DMS114 treated with DMSO at 0.1 percent for 48 hours (cell line): ENCODE measurements around the gene TRIM40.

Experiments used
- DNase-seq: peaks from one replicate; lab custom pipeline; 2025; ENCODE audit not compliant: unreplicated experiment; lab: John Stamatoyannopoulos, UW

The TRIM40 gene, protein sequence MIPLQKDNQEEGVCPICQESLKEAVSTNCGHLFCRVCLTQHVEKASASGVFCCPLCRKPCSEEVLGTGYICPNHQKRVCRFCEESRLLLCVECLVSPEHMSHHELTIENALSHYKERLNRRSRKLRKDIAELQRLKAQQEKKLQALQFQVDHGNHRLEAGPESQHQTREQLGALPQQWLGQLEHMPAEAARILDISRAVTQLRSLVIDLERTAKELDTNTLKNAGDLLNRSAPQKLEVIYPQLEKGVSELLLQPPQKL

DNA sequence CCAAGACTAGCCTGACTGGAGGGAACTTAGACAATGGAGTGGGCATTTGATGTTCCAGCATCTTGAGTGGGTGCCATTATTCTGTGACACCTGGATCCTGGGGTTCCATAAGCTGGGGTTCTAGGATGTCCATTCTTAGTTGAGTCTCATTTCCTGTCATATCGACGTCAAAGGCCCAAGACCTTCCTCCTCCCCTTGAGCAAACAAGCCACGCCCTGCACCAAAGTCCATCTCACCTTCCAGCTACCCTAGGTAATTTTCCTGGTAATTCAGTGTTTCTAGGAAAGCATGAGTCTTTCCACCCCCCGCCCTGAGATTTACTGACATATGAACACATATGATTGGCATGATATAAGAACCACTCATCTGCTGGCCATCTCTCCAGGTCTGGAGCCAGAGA, at the start of gene TRIM40:
Gene TRIM40 (plus strand): TSS at position 384 of the 400 bp plus-strand sequence. CDS start 897 bp downstream, outside the sequence.
- DNase-seq = no peak

DNA sequence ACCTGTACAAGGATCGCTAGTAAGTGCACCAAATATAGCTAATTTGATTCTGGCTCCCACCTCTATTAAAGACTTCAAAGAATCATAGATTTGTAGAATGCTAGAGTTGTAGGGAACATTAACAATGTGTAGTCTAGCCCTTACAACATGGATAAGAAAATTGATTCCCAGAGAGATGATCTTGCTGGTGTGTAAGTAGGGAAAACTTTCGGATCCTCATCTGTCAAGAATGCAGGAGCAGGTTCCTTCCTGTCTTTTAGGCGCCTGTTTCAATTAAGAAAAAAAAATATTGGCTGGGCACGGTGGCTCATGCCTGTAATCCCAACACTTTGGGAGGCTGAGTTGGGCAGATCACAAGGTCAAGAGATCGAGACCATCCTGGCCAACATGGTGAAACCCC, 48.1 kb upstream of the TRIM40 start:
- DNase-seq = no peak

DNA sequence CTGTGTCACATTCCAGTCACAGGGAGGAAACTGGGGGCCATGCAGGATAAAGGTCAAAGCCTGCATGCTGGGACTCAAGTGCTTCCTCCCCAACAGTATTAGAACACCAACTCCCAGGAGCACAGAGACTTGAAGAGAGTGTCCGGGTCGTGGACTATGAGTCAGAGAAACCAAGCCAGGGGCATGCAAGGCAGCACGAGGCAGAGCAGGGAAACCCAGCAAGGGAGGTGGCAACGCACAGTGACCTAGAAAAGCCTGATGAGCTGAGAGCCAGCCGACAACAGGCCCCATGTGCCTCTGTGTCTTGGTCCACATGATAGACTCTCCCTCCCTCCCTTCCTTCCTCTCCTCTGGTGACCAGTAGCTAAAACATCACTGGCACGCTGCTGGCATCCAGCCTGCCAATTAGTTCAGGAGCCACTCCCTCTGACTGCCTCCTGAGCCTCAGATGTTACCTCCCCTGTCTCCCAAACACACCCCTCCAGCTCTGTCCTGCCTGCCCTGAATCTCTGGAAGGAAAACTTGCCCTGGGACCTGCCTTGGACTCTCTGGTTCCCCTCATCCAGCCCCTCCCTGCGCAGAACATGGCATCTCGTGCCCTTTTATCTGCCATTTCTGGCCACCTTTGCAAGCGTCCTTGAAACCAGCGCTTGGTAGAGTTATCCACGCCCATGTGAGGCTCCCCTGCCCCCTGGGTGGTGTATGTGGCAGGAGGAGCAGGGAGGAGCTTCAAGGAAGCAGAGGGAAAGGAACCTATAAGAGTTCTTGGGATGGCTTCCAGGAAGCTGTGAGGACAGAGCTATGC, 44.2 kb upstream of the TRIM40 start:
- DNase-seq = no peak

DNA sequence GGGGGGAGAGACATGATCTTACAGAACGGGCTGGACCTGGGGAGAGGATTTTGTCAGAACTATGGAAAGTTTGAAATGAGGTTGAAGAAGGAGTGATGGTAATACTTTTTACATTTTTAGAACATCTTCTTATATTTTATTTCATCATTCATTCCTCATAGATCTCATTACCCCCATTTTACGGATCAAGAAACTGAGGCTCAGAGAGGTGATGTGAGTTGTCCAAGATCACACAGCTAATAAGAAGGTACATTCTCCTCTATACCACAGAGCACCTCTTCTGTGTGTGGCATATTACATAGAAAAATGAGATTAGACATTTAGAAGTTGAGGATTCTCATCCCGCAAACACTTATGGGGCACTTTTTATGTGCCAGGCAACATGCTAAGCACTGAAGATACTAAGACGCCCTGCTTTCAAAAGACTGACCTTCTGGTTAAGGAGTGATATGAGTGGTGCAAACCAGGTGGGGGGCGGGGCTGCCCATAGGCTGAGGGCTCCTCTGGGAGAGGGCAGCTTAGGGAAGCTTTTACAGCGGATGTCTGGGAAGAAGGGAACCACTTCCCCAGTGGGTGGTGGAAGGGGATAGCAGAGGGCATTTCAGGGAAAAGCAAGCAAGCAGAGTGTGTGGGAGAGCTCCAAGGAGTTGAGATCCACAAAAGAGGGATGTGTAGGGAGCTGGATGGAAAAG, 42.9 kb upstream of the TRIM40 start:
- DNase-seq = no peak

DNA sequence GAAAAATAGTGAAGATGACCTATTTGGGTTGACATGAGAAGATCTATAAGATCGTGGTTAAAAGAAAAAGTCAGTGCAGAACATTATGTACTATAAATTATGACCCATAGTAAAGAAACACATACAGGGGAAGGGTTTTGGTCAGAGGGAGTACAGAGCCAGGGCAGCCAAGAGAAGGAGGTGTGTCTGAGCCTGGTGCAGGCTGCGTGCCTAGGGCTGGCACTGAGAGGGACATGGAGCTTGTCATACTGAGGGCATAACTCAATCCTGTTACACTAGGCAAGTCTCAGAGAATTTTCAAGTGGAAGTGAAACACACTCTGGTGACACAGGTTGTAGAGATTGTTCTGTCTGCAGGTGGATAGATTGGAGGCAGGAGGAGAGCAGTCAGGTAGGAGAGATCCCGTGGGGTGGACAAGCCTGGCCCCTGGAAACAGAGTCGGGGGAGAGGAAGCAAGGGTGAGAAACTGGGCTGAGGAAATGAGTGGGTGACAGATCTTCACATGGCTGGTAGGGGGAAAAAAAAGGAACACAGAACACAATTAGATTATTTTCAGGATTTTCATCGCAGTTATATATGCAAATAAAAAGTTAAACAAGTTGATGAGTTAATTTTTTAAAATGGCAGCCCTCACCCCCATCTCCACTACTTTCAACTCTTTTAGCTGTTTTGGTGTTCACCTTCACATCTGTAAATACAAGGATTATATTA, 41.8 kb upstream of the TRIM40 start:
- DNase-seq = no peak

DNA sequence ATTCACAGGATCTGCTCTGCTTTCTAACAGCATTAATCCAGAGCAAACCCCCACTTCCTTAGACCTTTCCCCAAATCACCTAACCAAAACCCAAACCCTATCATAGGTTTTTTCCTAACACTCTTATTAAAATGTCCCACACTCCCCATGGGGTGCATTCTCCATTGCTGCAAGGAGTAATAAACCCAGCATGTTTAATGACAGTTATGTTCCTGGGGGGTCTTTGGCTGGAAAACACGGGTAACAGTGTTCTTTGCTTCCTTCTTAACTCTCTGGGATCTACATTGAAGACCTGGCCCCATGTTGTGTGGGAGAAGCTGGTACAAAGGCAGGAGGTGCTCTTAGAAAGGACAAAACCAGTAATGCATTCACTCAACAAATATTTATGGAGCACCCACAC, 39.1 kb upstream of the TRIM40 start:
- DNase-seq = no peak

DNA sequence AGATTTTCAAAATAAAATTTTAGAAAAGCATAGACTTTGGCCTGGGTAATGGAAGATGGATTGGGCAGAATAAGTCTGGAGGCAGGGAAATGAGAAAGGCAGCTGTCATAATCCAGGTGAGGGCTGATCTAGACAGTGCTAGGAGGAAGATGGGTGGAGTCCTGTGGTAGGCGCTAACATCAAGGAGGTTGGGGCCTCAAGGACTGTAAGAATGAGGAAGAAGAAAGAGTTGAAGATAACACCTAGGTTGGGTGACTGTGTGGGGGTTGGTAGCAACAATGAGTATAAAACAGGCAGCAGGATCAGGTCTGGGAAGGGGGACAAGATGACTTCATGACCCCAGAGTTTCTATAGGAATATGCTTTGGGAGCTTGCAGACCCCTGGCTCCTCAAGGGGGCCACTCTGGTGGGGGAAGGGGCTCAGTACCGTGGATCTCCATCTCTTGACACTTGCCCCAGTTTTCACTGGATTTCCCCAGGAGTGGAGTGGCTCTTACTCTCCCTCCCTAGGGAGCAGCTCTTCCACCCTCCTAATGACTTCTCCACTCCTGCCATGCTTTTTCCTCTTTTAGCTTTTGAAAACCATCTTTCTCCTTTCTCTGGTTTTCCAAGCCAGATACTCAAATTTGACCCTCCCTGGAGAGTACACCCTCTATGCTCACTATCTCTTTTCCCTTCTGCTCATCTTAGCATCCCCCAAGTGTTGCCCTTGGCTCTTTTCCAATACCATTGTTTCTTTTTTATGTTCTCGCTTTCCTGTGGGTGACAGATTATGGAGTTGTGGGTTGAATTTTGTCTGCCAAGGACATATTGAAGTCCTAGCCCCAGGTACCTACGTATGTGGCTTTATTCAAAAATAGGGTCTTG, 37.8 kb upstream of the TRIM40 start:
- no peak for DNase-seq

DNA sequence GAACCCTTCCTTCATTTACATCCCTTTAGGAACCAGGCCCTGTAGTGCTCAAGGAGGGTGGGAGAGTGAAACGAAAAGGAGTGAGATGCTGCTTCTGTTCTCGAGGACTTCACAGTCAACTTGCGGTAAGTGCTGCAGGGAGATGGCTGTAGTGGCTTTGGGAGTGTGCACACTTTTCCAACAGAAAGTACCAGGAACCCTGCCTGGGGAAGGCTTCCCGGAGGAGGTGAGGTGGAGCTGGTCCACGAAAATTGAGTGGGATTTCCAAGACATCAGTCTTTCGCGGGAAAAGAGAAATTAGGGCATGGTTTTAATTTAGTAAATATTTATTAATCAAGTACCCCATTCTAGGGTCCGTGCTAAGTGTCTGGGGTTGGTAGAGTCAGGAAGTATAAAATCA, 35.8 kb upstream of the TRIM40 start:
- DNase-seq = no peak

DNA sequence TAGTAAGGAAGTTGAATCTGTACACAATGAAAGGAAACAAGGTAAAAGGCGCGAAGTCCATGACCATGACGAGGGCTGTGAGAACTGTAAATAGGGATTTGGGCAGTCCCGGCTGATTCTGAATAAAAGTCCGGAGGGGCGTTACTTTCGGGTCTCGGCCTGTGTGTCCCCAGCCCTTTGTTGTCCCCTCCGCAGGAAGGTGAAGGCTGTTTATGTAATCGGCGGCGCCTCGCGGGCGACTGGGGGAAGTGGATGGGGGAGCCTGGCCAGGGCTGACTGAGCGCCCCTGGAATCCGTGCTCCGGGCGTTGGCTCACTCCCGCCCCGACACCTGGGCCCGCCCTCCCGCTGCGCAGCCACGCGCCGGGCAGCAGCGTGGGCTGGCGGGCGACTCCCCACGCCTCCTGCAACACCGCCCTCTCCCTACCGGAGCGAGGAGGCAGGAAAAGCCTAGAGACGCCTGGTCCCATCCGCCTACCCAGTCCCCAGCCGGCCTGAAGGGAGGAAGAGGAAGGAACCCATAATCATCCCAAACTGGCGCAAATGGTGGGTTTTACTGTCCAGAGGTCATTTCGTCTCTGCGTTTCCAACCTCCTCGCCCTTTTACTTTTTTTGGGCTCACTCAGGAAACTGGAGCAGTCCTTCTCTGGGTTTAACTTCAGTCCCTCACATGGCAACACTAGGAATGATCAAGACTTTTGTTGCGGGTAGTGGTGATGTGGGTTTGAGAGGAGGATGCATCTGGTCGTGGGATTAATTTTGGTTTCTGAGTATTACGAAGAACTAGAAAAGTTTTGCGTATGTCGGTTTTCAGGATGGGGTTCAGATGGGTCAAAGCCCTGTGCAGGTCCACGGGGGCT, 35.1 kb upstream of the TRIM40 start:
- no peak for DNase-seq

DNA sequence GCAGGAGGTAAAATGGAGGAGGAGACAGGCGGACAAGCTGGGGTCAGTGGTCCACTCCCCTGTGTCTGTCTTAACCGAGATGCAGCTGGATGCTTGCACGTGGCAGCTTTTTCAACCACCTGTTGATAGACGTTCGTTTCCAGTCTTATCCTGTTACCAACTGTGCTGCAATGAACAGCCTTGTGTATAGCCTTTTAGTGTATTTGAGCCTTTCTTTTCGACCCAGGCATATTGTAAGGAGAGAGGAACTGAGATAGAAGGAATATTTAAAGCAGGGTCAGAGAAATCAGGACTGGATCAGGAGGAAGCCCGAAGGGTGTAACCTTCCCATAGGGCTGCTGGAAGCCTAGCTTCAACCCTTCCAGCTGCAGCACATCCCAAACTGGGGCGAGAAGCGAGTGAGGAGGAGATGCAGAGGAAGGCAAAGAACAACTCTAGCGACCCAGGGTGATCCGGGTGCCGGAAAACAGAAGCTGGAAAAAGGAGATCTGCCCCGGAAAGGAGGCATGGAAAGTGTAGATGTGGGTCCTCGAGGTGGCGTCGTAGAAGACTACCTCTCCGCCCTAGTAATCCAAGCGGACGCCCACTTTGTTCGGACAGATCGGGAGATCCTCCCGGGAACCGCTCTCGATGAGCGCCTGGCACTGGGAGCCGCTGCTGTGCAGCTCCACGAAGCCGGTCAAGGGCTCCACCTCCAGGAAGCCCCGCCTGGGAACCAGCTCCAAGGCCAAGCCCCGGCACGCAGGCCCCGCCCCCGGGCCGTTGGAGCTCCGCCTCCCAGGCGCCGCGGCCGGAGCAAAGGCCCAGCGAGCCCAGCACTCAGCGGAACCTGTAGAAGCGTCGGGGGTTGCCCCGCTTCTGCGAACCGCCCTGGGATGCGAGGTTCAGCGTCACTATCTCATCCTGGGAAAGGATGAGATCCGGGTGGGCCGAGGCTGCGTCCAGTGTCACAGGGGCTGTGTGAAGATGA, 34.2 kb upstream of the TRIM40 start:
- peak; percentile 81 for DNase-seq

DNA sequence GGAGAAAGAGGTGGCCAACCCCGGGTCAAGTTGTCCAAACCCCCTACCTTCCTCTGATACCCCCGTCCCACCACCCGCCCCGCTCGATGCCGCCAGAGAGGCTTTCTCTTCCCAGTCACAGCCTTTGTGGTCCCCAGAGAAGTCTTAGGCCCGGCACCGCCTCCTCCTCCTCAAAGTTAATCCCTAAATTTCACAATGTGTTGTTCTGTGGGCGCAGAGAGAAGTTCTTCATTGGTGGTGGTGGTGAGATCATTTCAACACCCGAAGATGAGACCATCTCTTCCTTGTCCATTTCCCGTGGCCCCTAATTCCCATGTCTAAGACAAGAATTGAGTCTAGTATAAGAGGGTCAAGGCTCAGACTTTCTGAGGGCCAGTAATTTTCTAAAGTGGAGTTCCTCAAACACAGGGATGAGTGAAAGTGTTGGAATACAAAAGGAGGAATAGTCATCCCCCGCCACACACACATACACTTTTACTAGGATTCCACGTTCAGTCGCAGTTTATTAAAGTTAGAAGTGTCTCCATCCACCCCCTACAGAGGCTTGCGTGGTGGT, 33.4 kb upstream of the TRIM40 start:
- no peak for DNase-seq

DNA sequence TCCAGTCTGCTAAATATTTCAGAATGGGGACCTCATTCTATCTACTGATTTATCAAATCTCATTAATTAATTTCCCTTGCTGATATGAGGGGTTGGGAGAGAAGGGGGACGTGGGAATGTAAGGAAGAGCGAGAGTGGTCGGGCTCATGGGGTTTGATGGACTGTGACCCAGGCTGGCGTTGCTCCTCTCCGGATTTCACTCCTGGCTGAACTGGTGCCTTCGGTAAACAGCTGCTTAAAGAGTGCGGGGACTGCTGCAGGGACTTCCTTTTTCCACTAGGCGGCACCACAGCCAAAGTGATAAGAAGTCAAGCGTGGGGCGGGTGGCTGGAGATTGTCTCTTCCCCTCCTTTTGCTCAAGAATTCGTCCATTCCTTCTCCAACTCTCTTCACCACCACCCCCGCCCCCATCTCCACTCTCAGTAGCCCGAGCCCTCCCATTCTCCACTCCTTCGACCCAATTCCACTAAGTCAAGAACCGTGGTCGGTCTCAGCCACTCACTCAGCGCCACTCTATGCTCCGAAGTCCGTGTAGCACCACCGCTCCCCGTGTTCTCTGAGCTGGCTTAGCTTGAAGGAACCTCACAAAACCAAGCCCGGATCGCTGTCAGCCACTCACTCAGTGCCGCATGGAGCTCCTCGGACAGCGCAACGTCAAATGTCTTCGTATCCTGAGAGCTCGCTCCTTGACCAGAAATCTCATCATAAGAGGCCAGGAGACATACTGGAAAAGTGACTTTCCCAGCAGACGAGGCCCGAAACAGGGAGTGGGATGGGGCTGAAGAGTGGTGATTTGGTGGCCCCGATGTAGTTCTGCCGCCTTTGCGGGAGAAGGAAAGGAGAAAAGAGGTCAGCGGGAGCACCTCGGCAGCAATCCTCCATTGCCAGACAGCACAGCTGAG, 32.7 kb upstream of the TRIM40 start:
- peak; percentile 92 for DNase-seq

DNA sequence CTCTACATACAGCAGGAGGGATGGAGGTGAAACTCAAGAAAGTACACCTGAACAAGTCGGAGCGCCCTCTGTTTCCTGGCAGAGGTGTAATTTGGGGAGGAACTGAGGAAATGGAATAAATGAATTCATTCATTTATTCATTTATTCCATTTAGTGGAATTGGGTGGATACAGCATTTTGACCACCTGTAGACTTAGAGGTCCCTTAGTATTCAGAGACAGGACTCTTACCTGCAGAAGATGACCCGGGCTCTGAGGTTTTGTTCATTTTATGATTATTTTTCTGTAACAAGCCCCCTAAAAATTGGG, 32.1 kb upstream of the TRIM40 start:
- DNase-seq = no peak

DNA sequence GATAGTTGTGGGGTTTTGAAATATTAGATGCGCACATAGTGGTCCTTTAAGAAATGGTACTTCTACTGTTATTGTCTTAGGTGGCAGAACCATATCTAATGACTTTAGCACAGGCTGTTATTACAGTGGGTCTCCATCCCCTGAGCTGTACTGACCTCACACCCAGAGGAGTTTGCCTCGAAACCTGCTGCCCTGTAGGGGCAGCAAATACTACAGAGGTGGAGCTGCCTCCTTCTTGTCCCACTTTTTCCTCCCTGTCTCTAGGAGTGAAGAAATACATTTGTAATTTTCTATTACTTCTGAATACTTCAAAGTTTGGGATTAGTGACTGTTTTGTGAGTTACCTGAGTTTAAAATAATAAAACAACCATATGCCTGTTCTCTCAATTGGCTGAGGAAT, 31.3 kb upstream of the TRIM40 start:
- DNase-seq = no peak

DNA sequence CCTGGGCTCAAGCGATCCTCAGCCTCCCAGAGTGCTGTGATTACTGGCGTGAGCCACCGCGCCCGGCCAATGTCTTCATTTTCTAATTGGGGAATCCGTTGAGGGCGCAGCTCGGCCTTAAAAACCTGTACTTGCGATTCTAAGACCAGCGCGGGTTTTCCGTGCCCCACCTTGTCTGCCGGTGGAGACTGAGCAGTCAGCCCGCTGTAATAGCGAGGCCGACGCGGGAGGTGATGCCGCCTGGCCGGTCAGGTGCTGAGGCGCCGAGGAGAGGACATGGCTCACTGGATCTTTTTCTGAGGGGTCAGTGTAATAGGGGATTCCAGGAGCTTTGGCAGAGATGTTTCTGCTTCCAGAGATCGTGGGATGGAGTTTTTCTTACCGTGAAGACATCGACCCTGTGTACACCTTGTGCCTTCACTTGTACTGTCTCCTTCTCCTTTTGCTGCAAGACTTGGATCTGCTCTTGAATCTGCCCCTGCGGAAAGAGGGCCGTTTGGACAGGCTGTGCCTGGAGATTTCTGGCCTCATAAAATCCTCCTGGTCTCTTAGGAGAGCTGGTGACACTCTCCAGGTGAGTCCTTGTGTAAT, 24.6 kb upstream of the TRIM40 start:
- no peak for DNase-seq

DNA sequence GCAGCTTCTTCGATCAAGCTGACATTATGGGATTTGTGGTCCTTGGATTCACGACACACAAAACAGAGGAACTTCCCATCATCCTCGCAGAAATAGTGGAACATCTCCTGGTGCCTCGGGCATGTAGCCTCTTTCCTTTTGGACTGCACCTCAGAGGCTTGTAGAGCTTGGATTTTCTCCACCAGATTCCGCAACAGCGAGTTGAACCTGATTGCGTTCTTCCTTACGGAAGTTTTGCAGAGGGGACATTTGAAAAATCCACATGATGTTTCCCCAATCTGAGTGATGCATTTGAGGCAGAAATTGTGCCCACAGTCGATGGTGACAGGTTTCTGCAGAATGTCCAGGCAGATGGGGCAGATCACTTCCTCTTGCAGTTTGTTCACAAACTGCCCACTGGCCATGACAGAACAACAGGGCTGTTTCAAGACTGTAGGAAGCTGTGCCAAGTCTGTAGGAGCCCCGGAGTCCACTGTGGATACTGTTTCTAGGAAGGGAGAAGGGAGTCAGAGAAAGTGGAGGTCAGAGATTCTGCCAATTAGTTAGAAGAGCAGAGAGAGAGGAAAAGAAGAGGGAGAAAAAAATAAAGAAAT, 23.4 kb upstream of the TRIM40 start:
- no peak for DNase-seq
